Stimulated activated naive CD4-positive, alpha-beta T cell treated with Interleukin-2 at 50 U/mL for 16 hours (primary cell): ENCODE results near the gene POU4F2.
"Not testable (repeated sequence)": the region's sequence is repeated elsewhere in the genome, so short reads cannot be mapped to it uniquely, and the experiment has no call there.

ENCODE experiments used
- DNase-seq: peaks from one replicate; lab custom pipeline; 2025; lab: John Stamatoyannopoulos, UW

POU4F2 gene

DNA sequence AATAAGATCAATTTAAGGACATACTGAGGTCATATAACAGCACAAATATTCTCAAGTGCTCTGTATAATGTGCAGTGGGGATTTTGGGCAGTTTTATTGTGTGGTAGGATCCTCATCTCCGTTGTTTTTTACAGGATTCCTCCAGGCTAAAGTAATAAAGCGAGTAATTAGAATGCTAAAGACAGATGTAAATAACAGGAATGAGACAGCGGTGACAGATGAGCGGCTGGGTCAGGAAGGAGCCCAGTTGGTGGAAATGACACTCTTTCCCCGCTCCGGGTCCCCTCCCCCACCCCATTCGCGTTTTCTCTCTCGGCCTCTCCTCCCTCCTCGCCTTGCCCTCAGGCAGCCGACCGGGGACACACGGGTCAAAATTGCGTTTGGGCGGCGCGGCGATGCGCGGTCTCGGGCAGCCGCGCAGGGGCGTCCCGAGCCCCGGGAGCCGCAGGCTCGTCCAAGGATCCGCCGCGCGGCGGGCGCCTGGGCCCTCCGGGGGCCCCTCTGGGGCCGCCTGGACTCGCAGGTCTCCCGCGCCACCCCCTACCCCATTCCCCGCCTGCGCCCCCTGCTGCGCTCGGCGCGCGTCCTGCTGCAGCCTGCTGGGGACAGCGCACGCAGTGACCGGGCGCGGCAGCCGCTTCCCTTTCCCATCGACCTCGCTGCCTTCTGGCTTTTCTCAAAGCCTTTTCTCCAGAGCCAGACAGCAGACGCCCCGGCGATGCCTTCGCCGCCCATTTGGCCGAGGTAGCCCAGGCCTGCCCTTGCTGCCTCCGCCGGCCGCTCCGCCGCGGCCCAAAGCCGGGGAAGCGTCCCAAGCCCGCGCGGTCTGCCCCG is 16.2 kb downstream of the POU4F2 start:
- no peak for DNase-seq

GRCh38 chr4:146655521-146655856 is 16.8 kb downstream of the POU4F2 start:
- DNase-seq: no peak

DNA sequence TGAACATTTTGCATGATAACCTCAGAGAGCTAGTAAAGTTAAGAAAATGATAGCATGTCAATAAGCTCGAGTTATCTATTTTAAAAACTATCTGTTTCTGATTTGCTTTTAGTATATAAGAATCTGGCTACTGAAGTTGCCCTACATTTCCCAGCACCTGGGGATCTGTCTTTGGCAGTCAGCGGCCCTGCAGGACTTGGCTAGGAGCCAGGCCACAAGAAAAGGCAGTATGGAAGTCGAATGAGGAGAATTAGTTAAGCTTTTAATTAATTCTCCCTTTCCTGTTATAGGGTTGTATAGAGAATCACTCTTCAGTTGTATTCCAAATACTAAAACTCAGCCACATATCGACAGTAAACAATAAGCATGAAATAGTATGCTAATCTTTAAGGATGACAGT is 22.7 kb downstream of the POU4F2 start:
- DNase-seq: no peak

DNA sequence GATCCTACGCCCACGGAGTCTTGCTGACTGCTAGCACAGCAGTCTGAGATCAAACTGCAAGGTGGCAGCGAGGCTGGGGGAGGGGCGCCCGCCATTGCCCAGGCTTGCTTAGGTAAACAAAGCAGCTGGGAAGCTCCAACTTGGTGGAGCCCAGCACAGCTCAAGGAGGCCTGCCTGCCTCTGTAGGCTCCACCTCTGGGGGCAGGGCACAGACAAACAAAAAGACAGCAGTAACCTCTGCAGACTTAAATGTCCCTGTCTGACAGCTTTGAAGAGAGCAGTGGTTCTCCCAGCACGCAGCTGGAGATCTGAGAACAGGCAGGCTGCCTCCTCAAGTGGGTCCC is 25.2 kb downstream of the POU4F2 start:
- DNase-seq: not testable (repeated sequence)

GRCh38 chr4:146674829-146675570 is 36.3 kb downstream of the POU4F2 start:
- DNase-seq: no peak
